ENCODE measurements around the gene KRTAP2-4. TPM values are rescaled to one million over a fixed set of nuclear protein-coding genes. Genes with fewer than 3 reads are reported as not detected.
A peak's percentile ranks its signal among the peaks of the same experiment; 100 is the strongest.
"Not testable (repeated sequence)": the region's sequence is repeated elsewhere in the genome, so short reads cannot be mapped to it uniquely, and the experiment has no call there.

Gene KRTAP2-4
- polyA plus RNA-seq, 1 experiment, result not detected

GRCh38 chr17:41096055-41096454, 30.4 kb upstream of the KRTAP2-4 start:
- TF ChIP-seq, protein P1, sequence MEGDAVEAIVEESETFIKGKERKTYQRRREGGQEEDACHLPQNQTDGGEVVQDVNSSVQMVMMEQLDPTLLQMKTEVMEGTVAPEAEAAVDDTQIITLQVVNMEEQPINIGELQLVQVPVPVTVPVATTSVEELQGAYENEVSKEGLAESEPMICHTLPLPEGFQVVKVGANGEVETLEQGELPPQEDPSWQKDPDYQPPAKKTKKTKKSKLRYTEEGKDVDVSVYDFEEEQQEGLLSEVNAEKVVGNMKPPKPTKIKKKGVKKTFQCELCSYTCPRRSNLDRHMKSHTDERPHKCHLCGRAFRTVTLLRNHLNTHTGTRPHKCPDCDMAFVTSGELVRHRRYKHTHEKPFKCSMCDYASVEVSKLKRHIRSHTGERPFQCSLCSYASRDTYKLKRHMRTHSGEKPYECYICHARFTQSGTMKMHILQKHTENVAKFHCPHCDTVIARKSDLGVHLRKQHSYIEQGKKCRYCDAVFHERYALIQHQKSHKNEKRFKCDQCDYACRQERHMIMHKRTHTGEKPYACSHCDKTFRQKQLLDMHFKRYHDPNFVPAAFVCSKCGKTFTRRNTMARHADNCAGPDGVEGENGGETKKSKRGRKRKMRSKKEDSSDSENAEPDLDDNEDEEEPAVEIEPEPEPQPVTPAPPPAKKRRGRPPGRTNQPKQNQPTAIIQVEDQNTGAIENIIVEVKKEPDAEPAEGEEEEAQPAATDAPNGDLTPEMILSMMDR (IDR thresholded peaks at IDR 0.05; ENCODE audit: insufficient read depth, low read depth, low read length), result no peak
- no peak for DNase-seq (ENCODE audit: low read depth)
- no peaks in the 10 kb centered on the region for H3K36me3 ChIP-seq (ENCODE audit: control insufficient read depth, insufficient read depth, low read length)

DNA sequence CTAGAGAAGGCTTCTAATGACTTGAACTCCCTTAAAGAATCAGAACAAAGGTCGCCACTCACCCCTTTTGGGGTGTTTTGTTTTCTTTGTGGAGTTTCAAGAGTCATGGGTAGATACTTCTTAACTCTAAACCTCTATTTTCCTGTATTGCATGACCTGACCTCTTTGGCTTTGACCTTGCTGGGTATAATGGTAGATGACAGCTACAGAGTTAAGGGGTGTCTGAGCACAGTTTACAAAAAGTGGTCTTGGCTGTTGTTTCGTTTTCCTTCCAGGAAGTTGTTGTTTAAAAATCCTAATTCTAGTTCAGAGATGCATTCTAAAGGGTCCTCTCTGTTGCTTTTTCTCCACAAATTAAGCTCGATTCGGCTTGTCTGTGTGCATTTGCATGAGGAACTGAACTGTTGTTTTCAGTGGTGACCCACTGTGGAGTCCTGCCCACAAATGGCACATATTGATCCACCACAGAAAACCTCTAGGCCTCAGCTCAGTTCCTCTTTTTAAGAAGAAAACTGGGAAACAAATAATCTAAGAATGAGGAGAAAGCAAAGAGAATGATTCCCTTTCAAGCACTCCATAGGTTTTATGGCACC, 23.2 kb upstream of the KRTAP2-4 start:
- POLR2A ChIA-PET; H3K27me3 ChIP-seq (ENCODE audit: control insufficient read depth, insufficient read depth, low read length); H3K4me3 ChIP-seq (ENCODE audit: low read depth, low read length); H3K36me3 ChIP-seq (ENCODE audit: control insufficient read depth, insufficient read depth, low read length); DNase-seq (ENCODE audit: low read depth): not testable (repeated sequence)
- CTCF ChIA-PET, result interaction anchor here (0.8 kb wide), 1 partner anchor 14 kb away, joined by 3 read pairs; no protein-coding TSS in a partner anchor

More at GRCh38 chr17:41096055-41096454, 30.4 kb upstream of the KRTAP2-4 start:
- Histone ChIP-seq H3K27me3 (ENCODE audit: control insufficient read depth, insufficient read depth, low read length) (no peaks in the 10 kb centered on the region), H3K4me3 (ENCODE audit: low read depth, low read length) (no peak overlapping the region)
- ChIA-PET POLR2A (no interaction called here), CTCF (interaction anchor here (0.8 kb wide), 1 partner anchor 290 kb away, joined by 3 read pairs; no protein-coding TSS in a partner anchor)

- CTCF ChIA-PET, result interaction anchor here (0.9 kb wide), 1 partner anchor 13 kb away, joined by 3 read pairs; the partner anchor contains the start of gene KRTAP4-8
- H3K27me3 ChIP-seq (ENCODE audit: control insufficient read depth, insufficient read depth, low read length); DNase-seq (ENCODE audit: low read depth); H3K4me3 ChIP-seq (ENCODE audit: low read depth, low read length); POLR2A ChIA-PET; H3K36me3 ChIP-seq (ENCODE audit: control insufficient read depth, insufficient read depth, low read length): not testable (repeated sequence)
These were observed 18.6 kb upstream of the KRTAP2-4 start, which contains the start of gene KRTAP4-7 for GRCh38 chr17:41084100-41084856. KRTAP4-7 (plus strand) TSS chr17:41084150; CDS start chr17:41084207, 57 bp downstream.

GRCh38 chr17:41083427-41083826, 17.7 kb upstream of the KRTAP2-4 start:
- CTCF ChIA-PET; H3K36me3 ChIP-seq (ENCODE audit: control insufficient read depth, insufficient read depth, low read length); H3K4me3 ChIP-seq (ENCODE audit: low read depth, low read length); H3K27me3 ChIP-seq (ENCODE audit: control insufficient read depth, insufficient read depth, low read length): not testable (repeated sequence)
- peak; percentile 50 for DNase-seq (ENCODE audit: low read depth)
- POLR2A ChIA-PET, result interaction anchor here (1.0 kb wide), 1 partner anchor 21 kb away, joined by 3 read pairs; no protein-coding TSS in a partner anchor

DNA sequence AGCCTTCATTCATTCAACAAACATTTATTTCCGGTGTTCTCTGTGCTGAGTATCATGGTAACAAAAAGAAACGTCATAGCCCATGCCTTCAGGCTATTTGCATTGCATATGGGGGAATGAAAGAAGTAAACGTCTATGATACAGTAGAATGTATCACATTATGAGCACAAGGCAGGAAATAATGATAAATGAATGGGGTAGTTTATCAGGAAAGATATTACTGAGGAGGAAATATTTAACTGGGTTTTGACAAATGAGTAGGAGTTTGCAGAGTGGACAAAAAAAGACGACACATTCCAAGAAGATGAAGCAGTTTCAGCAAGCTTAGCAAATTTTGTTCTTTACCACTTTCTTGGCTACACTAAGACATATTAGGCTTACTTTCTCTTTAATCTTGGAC, 16.9 kb upstream of the KRTAP2-4 start:
- CTCF ChIA-PET, result no interaction called here
- TF ChIP-seq, protein P1 (IDR thresholded peaks at IDR 0.05; ENCODE audit: insufficient read depth, low read depth, low read length), result no peak

GRCh38 chr17:41076788-41077187, 11.1 kb upstream of the KRTAP2-4 start:
- H3K4me3 ChIP-seq (ENCODE audit: low read depth, low read length), result no peak overlapping the region
- CTCF ChIA-PET, result no interaction called here

More for the DNA sequence above, 16.9 kb upstream of the KRTAP2-4 start:
- DNase-seq (ENCODE audit: low read depth), result no peak
- H3K36me3 ChIP-seq (ENCODE audit: control insufficient read depth, insufficient read depth, low read length), result no peaks in the 10 kb centered on the region
- POLR2A ChIA-PET, result interaction anchor here (1.0 kb wide), 1 partner anchor 21 kb away, joined by 3 read pairs; no protein-coding TSS in a partner anchor
- H3K4me3 ChIP-seq (ENCODE audit: low read depth, low read length), result no peak overlapping the region
- no peaks in the 10 kb centered on the region for H3K27me3 ChIP-seq (ENCODE audit: control insufficient read depth, insufficient read depth, low read length)

More at GRCh38 chr17:41076788-41077187, 11.1 kb upstream of the KRTAP2-4 start:
- POLR2A ChIA-PET, result no interaction called here
- Histone ChIP-seq H3K27me3 (ENCODE audit: control insufficient read depth, insufficient read depth, low read length) (no peaks in the 10 kb centered on the region), H3K36me3 (ENCODE audit: control insufficient read depth, insufficient read depth, low read length) (no peaks in the 10 kb centered on the region)
- no peak for DNase-seq (ENCODE audit: low read depth)
- TF ChIP-seq, protein P1 (IDR thresholded peaks at IDR 0.05; ENCODE audit: insufficient read depth, low read depth, low read length), result no peak
